GM12878 (cell line): ENCODE results near the gene ANKRD44. TPM values are rescaled to one million over a fixed set of nuclear protein-coding genes. Genes with fewer than 3 reads are reported as not detected.
A peak's percentile ranks its signal among the peaks of the same experiment; 100 is the strongest.

Experiments
- CBFB ChIP-seq: IDR thresholded peaks from 2 replicates; pipeline ENCODE4 v1.6.1; 2016; ENCODE audit warnings: antibody characterized with exemption, low read depth
- CEBPB ChIP-seq, 2 experiments: fragments of 150-350 bp in 1 of 2; IDR thresholded peaks; 2 replicates each; pipeline ENCODE4 v1.6.1; 2012 to 2014; ENCODE audit warnings: low read depth in 2 of 2, low read length in 2 of 2, borderline replicate concordance in 1 of 2, inconsistent platforms in 1 of 2
- CREB1 ChIP-seq: IDR thresholded peaks from 2 replicates; pipeline ENCODE4 v1.6.1; 2012; ENCODE audit warnings: low read depth, mild to moderate bottlenecking, inconsistent platforms
- CREM ChIP-seq: IDR thresholded peaks from 2 replicates; pipeline ENCODE4 v1.6.1; 2014; ENCODE audit warnings: antibody characterized with exemption, low read depth
- E2F8 ChIP-seq: fragments of 450-650 bp; IDR thresholded peaks from 2 replicates; pipeline ENCODE4 v1.6.1; 2018; ENCODE audit warnings: mild to moderate bottlenecking, low read depth, moderate library complexity; ENCODE audit not compliant: partially characterized antibody
- EP300 ChIP-seq, 2 experiments: fragments of 150-350 bp in 1 of 2; IDR thresholded peaks; 2 replicates each; pipeline ENCODE4 v1.6.1; 2011 to 2012; ENCODE audit warnings: low read depth in 2 of 2, low read length in 2 of 2, borderline replicate concordance in 1 of 2, improper control_type of control experiment in 1 of 2, inconsistent platforms in 1 of 2; ENCODE audit not compliant: control insufficient read depth in 1 of 2
- ETV6 ChIP-seq, 2 experiments: fragments of 450-650 bp in 1 of 2; IDR thresholded peaks in 1 of 2; conservative IDR thresholded peaks in 1 of 2; 2 replicates each; pipeline ENCODE4 v1.6.1; 2014; ENCODE audit warnings: antibody characterized with exemption in 1 of 2, borderline replicate concordance in 1 of 2, low read depth in 1 of 2, mild to moderate bottlenecking in 1 of 2, moderate library complexity in 1 of 2
- MAX ChIP-seq: IDR thresholded peaks from 2 replicates; pipeline ENCODE4 v1.6.1; 2012; ENCODE audit warnings: low read depth, low read length, improper control_type of control experiment
- MYC ChIP-seq: IDR thresholded peaks from 2 replicates; pipeline ENCODE4 v1.6.1; 2011; ENCODE audit warnings: mild to moderate bottlenecking, low read length, moderate library complexity, inconsistent platforms; ENCODE audit not compliant: insufficient read depth, insufficient replicate concordance, insufficient read length, severe bottlenecking
- NFIC ChIP-seq: IDR thresholded peaks from 2 replicates; pipeline ENCODE4 v1.6.1; 2012; ENCODE audit warnings: low read depth, mild to moderate bottlenecking, inconsistent platforms, low read length, moderate library complexity
- NR2C2 ChIP-seq: IDR thresholded peaks from 2 replicates; pipeline ENCODE4 v1.6.1; 2011; ENCODE audit warnings: borderline replicate concordance, low read depth; ENCODE audit not compliant: control insufficient read depth, insufficient read length
- PBX3 ChIP-seq: IDR thresholded peaks from 2 replicates; pipeline ENCODE4 v1.6.1; 2011; ENCODE audit warnings: mild to moderate bottlenecking, low read depth, low read length, moderate library complexity; ENCODE audit not compliant: insufficient replicate concordance
- STAT3 ChIP-seq: IDR thresholded peaks from 2 replicates; pipeline ENCODE4 v1.6.1; 2011; ENCODE audit warnings: low read depth, low read length, improper control_type of control experiment
- SUZ12 ChIP-seq: fragments of 200-600 bp; sonication (generic); IDR thresholded peaks from one replicate; pipeline ENCODE4 v1.6.1; 2018; ENCODE audit warnings: antibody characterized with exemption, mild to moderate bottlenecking; ENCODE audit not compliant: unreplicated experiment
- ZNF274 ChIP-seq: IDR thresholded peaks from one replicate; pipeline ENCODE4 v1.8.0; 2011; ENCODE audit not compliant: insufficient read length, insufficient read depth
- ZZZ3 ChIP-seq: IDR thresholded peaks from 2 replicates; pipeline ENCODE4 v1.6.1; 2011; ENCODE audit warnings: low read depth; ENCODE audit not compliant: control insufficient read depth, insufficient read length
- polyA plus RNA-seq, 11 experiments: library from polyadenylated mRNA; depleted of rRNA in 4 of 11; unstranded in 6 of 11; stranded (reverse) in 5 of 11; fragments of >200 nt; fragmentation: Nextera tagmentation in 4 of 11; fragmentation: Illumina TruSeq in 1 of 11; extraction: Ambion mirVana in 4 of 11; extraction: Trizol in 1 of 11; gene quantifications; 1 replicate in 1 of 11; 2 replicates in 10 of 11; pipeline versions ENCODE4 v1.2.1 to v1.2.3, GENCODE V29; 2011 to 2016; ENCODE audit warnings: inconsistent platforms in 2 of 11, missing spikeins in 2 of 11, low read depth in 1 of 11
- total RNA-seq, 4 experiments: library from RNA; depleted of rRNA in 3 of 4; stranded (reverse); fragments of >200 nt in 3 of 4; fragmentation: Illumina TruSeq in 1 of 4; extraction: Trizol in 1 of 4; gene quantifications; 2 replicates each; pipeline versions ENCODE4 v1.2.1 to v1.2.3, GENCODE V29; 2013 to 2021
- TF ChIP-seq, protein P1 (sequence below): fragments of 450-650 bp; IDR thresholded peaks from 2 replicates; pipeline ENCODE4 v1.6.1; 2016; ENCODE audit warnings: mild to moderate bottlenecking
- TF ChIP-seq, protein P2 (sequence below): fragments of 450-650 bp; IDR thresholded peaks from 2 replicates; pipeline ENCODE4 v1.6.1; 2016; ENCODE audit warnings: mild to moderate bottlenecking, moderate library complexity, borderline replicate concordance

Gene ANKRD44
- total and polyA plus RNA-seq, 10 of the 15 experiments (the other 5 are each of a cell fraction or from before 2014, with no cell fraction given), result 19.1 to 99.1 (median 59.6) TPM

DNA sequence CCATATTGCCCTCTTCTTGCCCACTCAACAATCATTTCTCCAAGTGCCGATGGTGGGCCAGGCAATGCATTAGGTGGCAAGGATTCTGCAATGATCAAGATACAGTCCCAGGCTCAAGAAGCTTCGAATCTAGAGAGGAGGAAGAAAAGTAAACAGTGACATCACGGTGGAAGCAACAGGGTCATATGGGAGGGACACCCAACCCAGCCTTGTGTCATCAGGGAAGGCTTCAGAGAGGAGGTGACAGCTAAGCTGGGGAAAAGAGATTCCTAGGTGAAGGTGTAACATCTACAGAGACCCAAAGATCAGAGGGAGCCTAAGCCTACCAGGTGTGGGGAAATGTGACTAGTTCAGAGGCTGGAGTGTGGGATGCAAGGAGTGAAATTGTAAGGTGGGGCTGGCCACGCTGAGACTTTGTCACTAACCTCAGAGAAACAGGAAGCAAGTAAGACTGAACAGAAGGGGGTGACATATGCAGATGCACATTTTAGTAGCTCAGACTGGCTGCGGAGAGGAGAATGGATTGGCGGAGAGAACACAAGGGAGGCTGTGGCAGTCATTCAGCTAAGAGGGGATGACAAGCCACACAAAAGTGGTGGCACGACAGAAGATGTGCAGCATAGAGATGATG lies 104.9 kb downstream of the ANKRD44 start (continued):
- TF ChIP-seq MAX, result no peak
- TF ChIP-seq ZNF274, result no peak
- TF ChIP-seq STAT3, result no peak
- peak; percentile 83 for TF ChIP-seq CREB1
- no peak for TF ChIP-seq EP300 (IDR thresholded peaks at IDR 0.05; ENCODE audit: borderline replicate concordance in 1 of 2, control insufficient read depth in 1 of 2, low read depth in 2 of 2, low read length in 2 of 2)
- TF ChIP-seq, protein P1, sequence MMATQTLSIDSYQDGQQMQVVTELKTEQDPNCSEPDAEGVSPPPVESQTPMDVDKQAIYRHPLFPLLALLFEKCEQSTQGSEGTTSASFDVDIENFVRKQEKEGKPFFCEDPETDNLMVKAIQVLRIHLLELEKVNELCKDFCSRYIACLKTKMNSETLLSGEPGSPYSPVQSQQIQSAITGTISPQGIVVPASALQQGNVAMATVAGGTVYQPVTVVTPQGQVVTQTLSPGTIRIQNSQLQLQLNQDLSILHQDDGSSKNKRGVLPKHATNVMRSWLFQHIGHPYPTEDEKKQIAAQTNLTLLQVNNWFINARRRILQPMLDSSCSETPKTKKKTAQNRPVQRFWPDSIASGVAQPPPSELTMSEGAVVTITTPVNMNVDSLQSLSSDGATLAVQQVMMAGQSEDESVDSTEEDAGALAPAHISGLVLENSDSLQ, result peak; percentile 55; the same call in 1 of the 2 replicates
- TF ChIP-seq NR2C2, result no peak
- TF ChIP-seq SUZ12, result no peak
- TF ChIP-seq, protein P2, sequence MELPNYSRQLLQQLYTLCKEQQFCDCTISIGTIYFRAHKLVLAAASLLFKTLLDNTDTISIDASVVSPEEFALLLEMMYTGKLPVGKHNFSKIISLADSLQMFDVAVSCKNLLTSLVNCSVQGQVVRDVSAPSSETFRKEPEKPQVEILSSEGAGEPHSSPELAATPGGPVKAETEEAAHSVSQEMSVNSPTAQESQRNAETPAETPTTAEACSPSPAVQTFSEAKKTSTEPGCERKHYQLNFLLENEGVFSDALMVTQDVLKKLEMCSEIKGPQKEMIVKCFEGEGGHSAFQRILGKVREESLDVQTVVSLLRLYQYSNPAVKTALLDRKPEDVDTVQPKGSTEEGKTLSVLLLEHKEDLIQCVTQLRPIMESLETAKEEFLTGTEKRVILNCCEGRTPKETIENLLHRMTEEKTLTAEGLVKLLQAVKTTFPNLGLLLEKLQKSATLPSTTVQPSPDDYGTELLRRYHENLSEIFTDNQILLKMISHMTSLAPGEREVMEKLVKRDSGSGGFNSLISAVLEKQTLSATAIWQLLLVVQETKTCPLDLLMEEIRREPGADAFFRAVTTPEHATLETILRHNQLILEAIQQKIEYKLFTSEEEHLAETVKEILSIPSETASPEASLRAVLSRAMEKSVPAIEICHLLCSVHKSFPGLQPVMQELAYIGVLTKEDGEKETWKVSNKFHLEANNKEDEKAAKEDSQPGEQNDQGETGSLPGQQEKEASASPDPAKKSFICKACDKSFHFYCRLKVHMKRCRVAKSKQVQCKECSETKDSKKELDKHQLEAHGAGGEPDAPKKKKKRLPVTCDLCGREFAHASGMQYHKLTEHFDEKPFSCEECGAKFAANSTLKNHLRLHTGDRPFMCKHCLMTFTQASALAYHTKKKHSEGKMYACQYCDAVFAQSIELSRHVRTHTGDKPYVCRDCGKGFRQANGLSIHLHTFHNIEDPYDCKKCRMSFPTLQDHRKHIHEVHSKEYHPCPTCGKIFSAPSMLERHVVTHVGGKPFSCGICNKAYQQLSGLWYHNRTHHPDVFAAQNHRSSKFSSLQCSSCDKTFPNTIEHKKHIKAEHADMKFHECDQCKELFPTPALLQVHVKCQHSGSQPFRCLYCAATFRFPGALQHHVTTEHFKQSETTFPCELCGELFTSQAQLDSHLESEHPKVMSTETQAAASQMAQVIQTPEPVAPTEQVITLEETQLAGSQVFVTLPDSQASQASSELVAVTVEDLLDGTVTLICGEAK, result no peak
- 0 out of 4 replicates have a peak, but pooled peaks of 1 of the 2 experiments have one; percentile 21 for TF ChIP-seq ETV6 (conservative IDR thresholded peaks at IDR 0.05 in 1 of 2, IDR thresholded peaks at IDR 0.05 in 1 of 2; ENCODE audit: borderline replicate concordance in 1 of 2, low read depth in 1 of 2)
- TF ChIP-seq PBX3, result no peak
- no peak for TF ChIP-seq ZZZ3
- no peak for TF ChIP-seq NFIC
- TF ChIP-seq E2F8, result no peak
- peak; percentile 45; the same call in 1 of the 2 replicates for TF ChIP-seq CREM
- no peak for TF ChIP-seq CEBPB (IDR thresholded peaks at IDR 0.05; ENCODE audit: borderline replicate concordance in 1 of 2, low read depth in 2 of 2, low read length in 2 of 2)
- TF ChIP-seq CBFB, result no peak
- TF ChIP-seq MYC, result no peak
